ENCODE data around the gene TRMT10B. TPM values are rescaled to one million over a fixed set of nuclear protein-coding genes. Genes with fewer than 3 reads are reported as not detected.

Gene TRMT10B
- total RNA-seq, 4 donors from 2014 or later = 5.5 to 11.2 (median 6.8) TPM

DNA sequence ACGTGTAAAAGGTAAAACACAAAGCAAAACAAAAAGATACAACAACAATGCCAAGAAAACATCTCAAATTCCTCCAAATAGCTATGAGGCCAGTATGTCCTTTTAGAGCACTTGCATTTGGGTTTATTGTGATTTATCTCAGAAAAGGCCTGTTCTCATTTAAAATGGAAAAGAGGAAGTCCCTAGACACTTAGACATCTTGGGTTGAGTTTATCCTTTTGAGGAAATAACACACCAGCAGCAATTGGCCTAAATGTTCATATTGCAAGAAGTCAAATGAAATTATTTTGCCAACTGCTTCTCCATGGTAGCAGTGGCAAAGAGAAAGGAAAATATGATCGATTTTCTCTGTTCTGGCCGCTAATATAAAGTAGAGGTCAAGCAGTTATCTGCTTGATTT is 43.6 kb upstream of the TRMT10B start:
- Histone ChIP-seq H3K36me3 (no peaks in the 10 kb centered on the region), H3K4me1 (no peaks in the 10 kb centered on the region), H3K4me3 (no peak overlapping the region), H3K27ac (replicated peaks in 1 of 4) (no peak overlapping the region), H3K27me3 (peaks cover 0 to 19% (median 0%) of the 10 kb centered on the region in 4 donors), H3K9me3 (no peaks in the 10 kb centered on the region)
- TF ChIP-seq CTCF (IDR thresholded peaks at IDR 0.05) (no peak), POLR2A (IDR thresholded peaks at IDR 0.05; ENCODE audit: low read depth) (no peak), POLR2AphosphoS5 (IDR thresholded peaks at IDR 0.05) (no peak), EP300 (IDR thresholded peaks at IDR 0.05) (no peak)
- intact Hi-C loops (cut with DNase I) = no loop called here
- DNase-seq (ENCODE audit: extremely low spot score) = no peak
- WGBS = 92% methylated on average over 3 of the region's 3 CpGs

DNA sequence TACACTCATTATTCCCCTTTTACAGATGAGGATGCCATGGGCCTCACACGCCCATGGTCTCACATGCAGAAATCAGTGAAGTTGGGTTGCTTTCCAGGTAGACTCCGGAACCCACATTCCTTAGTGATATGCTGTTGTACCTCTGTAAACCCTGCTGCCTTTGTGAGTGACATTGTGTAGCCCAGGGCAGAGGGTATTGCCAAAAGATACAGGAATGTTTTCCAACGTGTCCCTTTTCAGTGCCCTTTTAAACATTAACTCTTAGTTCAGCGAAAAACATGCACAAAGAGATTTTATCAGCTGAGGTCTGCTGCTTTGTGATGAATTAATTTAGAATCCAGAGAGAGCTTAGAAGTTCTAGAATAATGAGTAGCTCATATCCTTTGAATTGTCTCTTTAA is 38.3 kb upstream of the TRMT10B start:
- peaks cover 0 to 5% (median 0%) of the 10 kb centered on the region in 4 donors for H3K27me3 ChIP-seq
- H3K4me1 ChIP-seq = no peaks in the 10 kb centered on the region
- no peaks in the 10 kb centered on the region for H3K9me3 ChIP-seq
- H3K36me3 ChIP-seq = no peaks in the 10 kb centered on the region
- 84% methylated on average over 4 of the region's 4 CpGs for WGBS
- H3K4me3 ChIP-seq = no peak overlapping the region
- TF ChIP-seq CTCF (IDR thresholded peaks at IDR 0.05) (no peak), POLR2AphosphoS5 (IDR thresholded peaks at IDR 0.05) (no peak), POLR2A (IDR thresholded peaks at IDR 0.05; ENCODE audit: low read depth) (no peak), EP300 (IDR thresholded peaks at IDR 0.05) (no peak)
- H3K27ac ChIP-seq (replicated peaks in 1 of 4) = no peak overlapping the region
- intact Hi-C loops (cut with DNase I) = no loop called here
- DNase-seq (ENCODE audit: extremely low spot score) = peak; percentile 31

GRCh38 chr9:37715991-37716505 is 37.6 kb upstream of the TRMT10B start:
- H3K27me3 ChIP-seq = peaks cover 0 to 5% (median 0%) of the 10 kb centered on the region in 4 donors
- no peaks in the 10 kb centered on the region for H3K36me3 ChIP-seq
- WGBS = 85% methylated on average over 5 of the region's 5 CpGs
- no peak overlapping the region for H3K4me3 ChIP-seq
- intact Hi-C loops (cut with DNase I) = no loop called here
- no peaks in the 10 kb centered on the region for H3K4me1 ChIP-seq
- H3K27ac ChIP-seq (replicated peaks in 1 of 4) = no peak overlapping the region
- peak; percentile 50 for DNase-seq (ENCODE audit: extremely low spot score)
- TF ChIP-seq CTCF (IDR thresholded peaks at IDR 0.05) (no peak), POLR2AphosphoS5 (IDR thresholded peaks at IDR 0.05) (no peak), POLR2A (IDR thresholded peaks at IDR 0.05; ENCODE audit: low read depth) (no peak), EP300 (IDR thresholded peaks at IDR 0.05) (no peak)
- no peaks in the 10 kb centered on the region for H3K9me3 ChIP-seq

- Histone ChIP-seq H3K4me1 (no peaks in the 10 kb centered on the region), H3K9me3 (no peaks in the 10 kb centered on the region), H3K4me3 (no peak overlapping the region), H3K27me3 (peaks cover 0 to 5% (median 0%) of the 10 kb centered on the region in 4 donors), H3K27ac (replicated peaks in 1 of 4) (no peak overlapping the region), H3K36me3 (no peaks in the 10 kb centered on the region)
- 83% methylated on average over 2 of the region's 2 CpGs for WGBS
- intact Hi-C loops (cut with DNase I) = no loop called here
- TF ChIP-seq CTCF (IDR thresholded peaks at IDR 0.05) (no peak), POLR2AphosphoS5 (IDR thresholded peaks at IDR 0.05) (no peak), EP300 (IDR thresholded peaks at IDR 0.05) (no peak)
- DNase-seq (ENCODE audit: extremely low spot score) = peak; percentile 37
Observed at GRCh38 chr9:37719526-37719925, 34.1 kb upstream of the TRMT10B start.

- Histone ChIP-seq H3K27ac (replicated peaks in 1 of 4) (no peak overlapping the region), H3K27me3 (peaks cover 0 to 50% (median 0%) of the 10 kb centered on the region in 4 donors), H3K4me3 (no peak overlapping the region), H3K9me3 (no peaks in the 10 kb centered on the region), H3K4me1 (no peaks in the 10 kb centered on the region), H3K36me3 (no peaks in the 10 kb centered on the region)
- 94% methylated on average over 5 of the region's 5 CpGs for WGBS
- intact Hi-C loops (cut with DNase I) = no loop called here
- no peak for TF ChIP-seq EP300 (IDR thresholded peaks at IDR 0.05)
- TF ChIP-seq POLR2AphosphoS5 (IDR thresholded peaks at IDR 0.05) = no peak
- TF ChIP-seq CTCF (IDR thresholded peaks at IDR 0.05) = no peak
- TF ChIP-seq POLR2A (IDR thresholded peaks at IDR 0.05; ENCODE audit: low read depth) = no peak
- DNase-seq (ENCODE audit: extremely low spot score) = no peak
Observed at GRCh38 chr9:37727013-37727412, 26.6 kb upstream of the TRMT10B start.
